ENCODE measurements around the gene FRMPD1.

The FRMPD1 gene

DNA sequence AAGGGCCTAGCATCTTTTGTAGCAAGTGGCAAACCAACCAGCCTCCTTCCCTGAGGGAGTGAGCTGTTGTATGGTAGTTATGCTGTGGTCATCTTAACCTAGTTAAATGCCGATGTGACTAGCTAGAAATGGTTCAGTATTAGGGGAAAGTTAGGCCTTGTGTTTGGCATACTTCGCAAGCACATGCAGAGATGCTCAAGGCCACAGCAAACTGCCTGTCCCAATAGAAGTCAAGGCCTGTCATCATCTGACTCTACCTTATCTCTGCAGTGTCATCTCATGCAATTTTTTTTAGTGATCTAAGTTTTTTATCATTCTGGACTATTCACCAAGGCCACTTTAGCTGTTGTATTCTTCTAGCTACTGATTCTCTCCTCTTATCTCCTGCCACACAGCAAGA is 139.3 kb downstream of the FRMPD1 start:
- DNase-seq, result no peak

DNA sequence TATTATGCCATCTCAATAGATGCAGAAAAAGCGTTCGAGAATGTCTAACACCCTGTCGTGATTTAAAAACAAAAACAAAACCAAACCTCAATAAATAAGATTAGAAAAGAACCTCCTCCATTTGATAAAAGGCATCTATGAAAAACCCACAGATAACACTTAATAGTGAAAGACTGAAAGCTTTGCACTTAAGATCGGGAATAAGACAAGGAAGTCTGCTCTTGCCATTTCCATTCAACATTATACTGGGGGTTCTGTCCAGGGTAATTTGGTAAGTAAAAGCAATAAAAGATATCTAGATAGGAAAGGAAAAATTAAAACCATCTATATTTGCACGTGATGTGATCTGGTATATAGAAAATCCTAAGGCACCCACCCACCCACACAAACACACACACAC is 141.4 kb downstream of the FRMPD1 start:
- no peak for DNase-seq

DNA sequence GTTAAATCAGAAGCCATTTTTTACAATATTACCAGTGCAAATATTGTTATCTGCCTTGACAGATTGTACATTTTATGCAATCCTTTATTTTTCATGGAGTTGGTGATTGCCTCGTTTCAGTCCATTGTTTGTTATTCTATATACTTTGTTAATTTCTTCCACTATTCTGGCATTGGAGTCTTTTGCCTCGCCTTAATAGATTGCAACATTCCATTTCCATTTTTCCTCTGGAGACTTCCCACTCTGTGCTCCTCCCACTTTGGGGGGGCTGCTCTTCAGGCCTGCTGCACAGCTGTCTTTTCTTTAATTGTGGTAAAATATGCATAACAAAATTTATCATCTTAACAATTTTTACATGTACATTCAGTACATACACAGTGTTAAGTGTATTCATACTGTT is 145.5 kb downstream of the FRMPD1 start:
- DNase-seq, result no peak
